HG03095 (cell line): ENCODE results near the gene BEST3.
"Not testable (repeated sequence)": the region's sequence is repeated elsewhere in the genome, so short reads cannot be mapped to it uniquely, and the experiment has no call there.

Experiments
- ATAC-seq: cut with Tn5 transposase; IDR thresholded peaks from one replicate; pipeline ENCODE4 v1.9.1; 2021; ENCODE audit warnings: moderate library complexity; ENCODE audit not compliant: unreplicated experiment

The BEST3 gene

DNA sequence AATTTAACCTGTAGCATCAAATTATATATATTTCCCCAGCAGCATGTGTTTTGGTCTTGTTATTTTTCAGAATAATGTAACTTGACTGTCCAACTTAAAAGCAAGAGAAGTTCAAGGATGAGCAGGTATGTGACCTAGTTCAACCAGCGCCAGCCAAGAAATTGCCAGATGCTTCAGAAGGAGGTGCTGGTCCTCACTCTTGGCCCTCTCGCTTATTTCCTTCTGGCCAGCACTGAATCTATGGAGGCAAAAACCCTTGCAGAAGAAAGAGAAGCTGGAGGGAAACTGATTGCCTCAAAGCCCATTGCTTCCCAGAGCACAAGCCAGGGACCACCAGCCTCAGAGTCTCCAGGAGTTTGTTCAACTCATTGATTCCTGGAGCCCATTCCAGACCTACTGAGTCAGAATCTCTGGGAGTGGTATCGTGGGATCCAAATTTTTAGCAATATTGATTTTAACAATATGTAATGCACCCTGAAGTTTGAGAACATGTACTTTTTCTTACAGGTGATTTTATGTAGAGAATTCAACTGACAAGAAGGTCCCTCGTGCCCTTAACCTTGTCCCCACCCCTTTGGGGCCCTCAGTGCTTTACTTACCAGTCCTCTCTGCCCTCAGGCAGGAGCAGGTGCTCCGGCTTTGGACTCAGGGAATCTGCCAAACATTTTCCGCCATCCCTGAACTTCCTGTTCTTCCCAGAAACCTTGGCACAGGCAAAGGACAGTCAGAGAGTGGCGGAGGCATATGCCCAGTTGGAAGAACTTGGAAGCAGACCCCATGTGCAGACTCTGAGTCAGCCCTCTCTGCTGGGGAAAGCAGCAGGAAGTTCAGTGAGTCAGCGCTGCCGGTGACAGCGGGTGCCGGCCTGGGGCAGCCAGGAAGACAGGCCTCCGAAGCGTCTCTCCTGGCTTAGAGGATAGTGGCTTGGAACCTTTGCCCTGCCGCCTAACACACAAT is 10.4 kb downstream of the BEST3 start:
- no peak for ATAC-seq

DNA sequence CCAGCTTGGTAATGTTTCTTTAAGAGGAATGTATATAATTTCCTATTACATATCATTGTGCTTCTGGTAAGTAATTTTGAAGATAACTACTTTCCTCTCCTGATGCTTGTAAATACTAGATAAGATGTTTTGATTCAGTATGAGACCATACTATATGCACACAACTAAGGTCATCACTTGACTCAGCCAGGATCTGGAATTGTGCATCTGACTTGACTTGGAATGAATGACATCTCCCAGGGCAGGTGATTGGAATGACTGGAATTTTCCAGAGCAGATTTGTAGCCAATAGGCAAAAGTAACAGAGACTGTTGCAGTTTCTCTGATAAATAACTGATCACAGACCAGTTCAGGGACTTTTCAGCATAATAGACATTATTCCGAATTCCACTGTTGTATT is 11.1 kb downstream of the BEST3 start:
- no peak for ATAC-seq

DNA sequence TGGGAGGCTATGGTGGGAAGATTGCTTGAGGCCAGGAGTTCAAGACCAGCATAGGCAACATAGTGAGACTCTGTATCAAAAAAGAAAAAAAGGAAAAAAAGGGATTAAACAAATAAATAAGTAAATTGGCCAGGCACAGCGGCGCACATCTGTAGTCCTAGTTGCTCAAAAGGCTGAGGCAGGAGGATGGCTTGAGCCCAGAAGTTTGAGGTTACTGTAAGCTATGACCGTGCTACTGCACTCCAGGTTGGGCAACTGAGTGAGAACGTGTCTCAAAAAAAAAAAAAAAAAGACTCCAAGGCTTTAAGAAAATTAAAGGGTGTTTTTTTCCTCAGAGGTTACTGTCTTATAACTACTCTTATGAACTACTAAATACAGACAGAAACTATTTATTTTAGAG is 11.7 kb downstream of the BEST3 start:
- ATAC-seq, result no peak

DNA sequence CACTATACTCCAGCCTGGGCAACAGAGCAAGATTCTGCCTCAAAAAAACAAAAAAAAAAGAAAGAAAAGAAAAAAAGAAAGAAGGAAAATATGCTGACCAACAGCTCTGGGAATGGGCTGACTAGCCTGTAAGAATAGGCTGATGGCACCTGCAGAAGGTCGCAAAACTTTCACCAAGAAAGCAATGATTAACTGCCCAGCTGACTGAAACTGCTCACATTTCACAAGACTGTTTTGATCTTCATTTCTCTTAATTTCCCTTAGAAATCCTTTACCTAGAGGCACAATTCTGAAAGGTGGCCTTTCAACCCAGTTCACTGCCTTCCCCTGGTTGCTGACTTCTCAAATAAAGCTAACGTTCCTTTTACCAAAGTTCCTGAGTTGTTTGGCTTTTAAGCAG is 12.4 kb downstream of the BEST3 start:
- peak; percentile 52 for ATAC-seq

DNA sequence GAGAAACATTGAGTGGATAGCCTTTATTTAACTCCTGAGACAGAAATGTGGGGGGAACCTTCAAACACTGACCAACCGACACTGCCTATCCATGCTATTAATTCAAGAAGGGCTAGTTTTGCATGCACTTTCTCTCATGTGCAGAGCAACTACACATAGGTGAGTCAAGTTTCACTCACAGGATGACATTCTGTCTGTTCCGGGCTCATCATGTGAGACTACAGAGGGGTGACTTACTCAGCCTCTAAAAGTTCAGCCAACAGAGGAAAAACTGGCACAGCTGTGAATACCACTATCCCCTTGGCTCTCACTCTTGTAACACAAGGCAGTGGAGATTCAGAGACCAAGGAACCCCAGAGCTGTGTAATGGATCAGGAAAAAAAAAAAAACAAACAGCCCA is 13.3 kb downstream of the BEST3 start:
- ATAC-seq, result peak; percentile 48

DNA sequence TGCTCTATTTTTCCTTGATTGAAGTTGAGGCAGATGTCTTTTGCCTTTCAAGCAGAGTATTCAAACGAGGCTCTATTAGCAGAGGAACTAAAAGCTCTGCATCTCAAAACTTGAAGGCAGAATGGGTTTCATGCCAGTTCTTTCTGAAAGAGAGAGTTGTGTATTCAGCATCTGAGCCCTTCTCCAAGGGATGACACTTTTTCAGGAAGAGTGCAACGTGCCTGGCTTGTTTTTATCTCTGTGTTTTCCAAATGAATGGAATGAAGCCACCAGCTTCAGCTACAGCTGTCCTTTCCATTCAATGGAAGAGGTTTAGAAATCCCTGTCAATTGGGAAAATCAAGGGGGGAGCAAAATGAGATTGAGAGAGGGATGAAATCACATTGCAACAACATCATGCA is 14.6 kb downstream of the BEST3 start:
- no peak for ATAC-seq

DNA sequence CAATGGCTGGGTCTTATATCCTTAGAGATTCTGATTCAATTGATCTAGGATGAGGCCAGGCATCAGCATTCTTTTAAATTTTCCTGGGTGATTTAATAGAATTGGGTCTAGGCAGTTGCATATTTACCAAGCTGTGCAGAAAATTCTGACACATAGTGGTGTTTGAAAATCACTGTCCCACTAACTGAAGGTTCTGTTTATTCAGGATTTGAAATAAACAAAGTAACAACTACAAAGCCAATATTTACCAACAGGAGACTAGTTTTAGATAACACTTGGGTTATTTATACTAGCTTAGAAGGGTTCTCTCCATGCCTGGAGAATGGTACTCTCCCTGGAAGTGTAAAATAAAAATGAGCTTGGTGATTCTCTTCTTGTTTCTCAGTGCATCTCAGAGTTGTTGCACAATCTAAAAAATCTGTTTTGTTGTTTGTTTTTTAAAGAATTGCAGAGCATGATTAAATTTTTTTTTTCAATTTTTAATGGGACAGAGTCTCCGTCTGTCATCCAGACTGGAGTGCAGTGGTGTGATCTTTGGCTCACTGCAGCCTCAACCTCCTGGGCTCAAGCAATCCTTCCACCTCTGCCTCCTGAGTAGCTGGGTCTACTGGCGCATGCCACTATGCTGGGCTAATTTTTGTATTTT is 16.9 kb downstream of the BEST3 start:
- no peak for ATAC-seq

DNA sequence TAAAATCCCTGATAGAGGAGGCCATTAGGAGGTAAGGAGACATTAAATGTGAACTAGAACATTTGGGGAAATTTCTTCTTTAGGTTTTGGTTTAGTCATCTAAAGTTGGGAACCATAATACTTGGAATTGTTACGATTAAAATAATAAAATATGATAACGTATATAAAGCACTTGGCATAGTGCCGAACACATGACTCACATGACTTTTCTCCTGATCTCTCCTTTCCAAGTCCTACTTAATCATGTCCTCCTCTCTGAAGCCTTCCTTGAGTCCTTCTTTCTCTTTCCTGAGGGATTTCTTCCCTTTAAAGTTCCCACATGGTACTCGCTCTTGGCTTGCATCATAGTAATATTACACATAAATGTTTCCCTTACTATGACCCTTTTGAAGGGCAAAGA is 20.0 kb downstream of the BEST3 start:
- ATAC-seq, result no peak

DNA sequence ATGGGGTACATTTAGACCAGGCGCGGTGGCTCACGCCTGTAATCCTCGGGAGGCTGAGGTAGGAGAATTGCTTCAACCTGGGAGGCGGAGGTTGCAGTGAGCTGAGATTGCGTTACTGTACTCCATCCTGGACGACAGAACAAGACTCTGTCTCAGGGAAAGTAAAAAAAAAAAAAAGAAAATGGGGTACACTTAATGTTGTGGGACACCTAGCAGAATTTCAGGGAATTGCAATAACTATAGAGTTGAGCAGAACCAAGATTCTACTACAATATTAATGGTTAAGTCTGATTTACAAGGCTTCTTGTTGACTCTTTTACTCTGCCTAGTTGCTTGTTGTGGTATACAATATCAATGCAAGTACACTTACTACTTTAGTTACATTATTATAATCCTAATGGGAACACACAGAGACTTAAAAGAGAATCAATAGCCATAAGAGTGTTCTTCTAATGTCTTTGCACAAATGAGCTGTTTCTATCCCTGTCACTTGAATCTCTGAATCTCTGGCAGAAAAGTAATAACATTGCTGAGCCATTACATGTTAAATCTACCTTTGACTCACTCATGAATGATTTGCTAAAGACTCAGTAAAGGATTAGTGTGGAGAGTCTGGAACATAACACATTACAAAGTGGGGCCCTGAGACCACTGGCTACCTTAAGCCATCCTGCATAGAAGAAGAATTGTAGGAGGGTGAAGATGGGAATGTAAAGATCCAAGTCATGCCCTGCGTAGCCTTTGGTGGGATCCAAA is 22.7 kb downstream of the BEST3 start:
- ATAC-seq, result no peak

DNA sequence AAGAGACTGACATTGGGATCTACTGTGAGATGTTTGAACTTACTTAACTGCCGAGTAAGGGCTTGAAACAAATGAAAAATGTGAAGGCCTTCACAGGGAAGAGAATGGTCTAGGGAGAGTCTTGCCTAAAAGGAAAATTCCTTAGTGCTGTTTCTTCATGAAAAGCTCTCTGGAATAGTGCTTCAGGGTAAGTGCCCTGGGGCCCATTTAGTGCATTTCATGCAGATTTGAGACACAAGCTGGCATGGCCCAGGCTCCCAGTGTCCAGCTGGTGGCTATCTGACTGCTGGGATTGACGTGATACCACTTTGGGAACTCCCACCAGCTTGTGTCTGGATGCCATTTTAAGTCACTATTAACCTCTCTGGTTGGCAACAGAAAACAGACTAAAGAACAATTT is 26.9 kb downstream of the BEST3 start:
- no peak for ATAC-seq

DNA sequence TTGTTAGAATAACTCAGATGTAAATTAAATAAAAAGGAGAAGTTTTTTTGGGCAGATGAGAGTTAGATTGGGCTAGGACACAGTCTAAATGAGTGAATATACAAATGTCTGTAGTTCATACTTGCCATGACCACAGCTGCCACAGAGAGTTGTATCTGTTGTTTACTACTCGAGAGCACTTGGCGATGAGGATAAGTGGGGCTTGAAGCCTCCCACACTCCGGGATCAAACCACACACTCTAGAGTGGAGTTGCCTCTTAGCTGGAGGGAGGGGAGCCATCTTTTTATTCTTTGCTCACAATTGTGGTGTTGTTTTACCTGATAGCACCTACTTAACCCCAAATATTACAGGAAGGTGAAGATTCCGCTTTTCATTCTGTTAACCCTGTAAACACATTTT is 27.5 kb downstream of the BEST3 start:
- no peak for ATAC-seq

DNA sequence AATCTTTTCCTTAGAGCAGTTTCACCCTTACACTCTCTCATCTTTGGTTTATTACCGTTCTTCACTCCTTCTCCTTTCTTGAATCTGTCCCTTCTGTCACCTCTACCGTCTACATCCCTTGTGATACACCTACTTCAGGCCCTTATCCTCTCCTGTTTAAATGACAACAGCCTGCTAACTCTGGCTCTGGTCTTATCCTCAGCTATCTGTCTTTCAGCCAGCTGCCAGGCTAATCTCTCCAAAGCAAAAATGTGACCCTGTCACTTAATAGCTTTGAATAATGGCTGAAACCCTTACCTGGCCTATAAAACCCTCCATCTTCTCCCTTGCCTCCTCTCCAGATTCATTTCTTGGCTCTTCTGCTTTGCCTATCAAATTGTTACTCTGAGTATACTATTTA is 32.3 kb downstream of the BEST3 start:
- no peak for ATAC-seq

DNA sequence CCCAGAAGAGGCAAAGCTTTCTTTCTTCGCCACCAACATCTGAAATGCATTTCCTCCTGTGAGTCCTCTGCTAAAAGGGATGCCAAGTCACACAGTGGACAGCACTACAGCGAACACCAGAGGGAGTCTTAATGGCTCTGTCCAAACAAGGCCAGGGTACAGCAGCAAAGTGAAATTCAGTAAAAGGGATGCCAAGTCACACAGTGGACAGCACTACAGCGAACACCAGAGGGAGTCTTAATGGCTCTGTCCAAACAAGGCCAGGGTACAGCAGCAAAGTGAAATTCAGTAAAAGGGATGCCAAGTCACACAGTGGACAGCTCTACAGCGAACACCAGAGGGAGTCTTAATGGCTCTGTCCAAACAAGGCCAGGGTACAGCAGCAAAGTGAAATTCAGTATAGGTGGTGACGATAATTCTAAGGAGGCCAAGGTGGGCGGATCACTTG is 34.1 kb downstream of the BEST3 start:
- not testable (repeated sequence) for ATAC-seq

DNA sequence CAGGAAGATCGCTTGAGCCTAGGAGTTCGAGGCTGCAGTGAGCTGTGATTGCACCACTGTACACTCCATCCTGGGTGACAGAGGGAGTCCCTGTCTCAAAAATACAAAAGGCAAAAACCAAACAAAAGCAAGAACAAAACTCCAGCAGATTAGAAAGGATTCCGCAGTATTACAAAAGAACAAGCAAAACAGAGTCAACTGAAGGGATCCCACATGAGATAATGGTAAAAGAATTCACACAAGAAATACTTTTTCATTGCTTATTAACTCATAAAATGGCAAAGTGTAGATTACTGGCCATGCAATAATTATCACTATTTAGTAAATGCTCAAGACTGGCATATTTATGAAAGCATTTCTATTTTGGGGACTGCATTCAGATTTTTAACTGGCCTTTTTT is 35.4 kb downstream of the BEST3 start:
- ATAC-seq, result no peak

DNA sequence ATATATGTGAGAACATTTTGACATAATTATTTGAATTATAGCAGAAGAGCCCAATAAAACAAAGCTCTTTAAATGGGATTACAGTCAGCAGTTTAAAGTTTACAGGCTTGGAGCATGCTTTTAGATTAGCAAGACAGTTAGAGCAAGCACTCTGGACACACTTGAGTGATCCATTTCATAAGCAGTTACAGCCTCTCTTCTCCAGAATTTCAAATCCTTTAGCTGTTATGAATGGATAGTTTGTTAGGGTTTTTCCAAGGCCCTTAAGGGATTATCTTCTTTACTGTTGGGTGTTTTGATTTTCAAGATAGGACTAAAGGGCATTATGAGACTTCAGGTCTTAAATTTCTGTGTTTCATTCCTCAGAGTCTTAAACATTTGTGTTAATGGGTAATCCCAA is 36.3 kb downstream of the BEST3 start:
- ATAC-seq, result no peak

DNA sequence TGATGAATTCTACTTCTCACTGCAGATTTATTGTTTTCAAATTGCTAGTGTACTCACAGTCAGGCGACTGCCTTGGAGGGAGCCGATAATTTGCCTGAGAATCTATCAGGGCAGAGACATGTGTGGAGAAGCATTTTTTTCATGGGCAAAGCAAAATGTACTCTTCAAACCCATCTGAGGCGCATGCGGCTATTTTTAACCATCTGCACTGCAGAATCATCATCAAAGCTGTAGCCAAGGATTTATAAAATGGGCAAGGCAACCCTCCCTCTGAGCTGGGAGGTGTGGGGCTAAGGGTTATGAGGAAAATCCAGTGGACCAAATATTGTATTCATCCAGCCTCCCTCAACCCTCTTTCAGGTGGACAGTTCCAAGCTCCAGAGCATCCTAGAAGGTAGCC is 37.7 kb downstream of the BEST3 start:
- no peak for ATAC-seq

DNA sequence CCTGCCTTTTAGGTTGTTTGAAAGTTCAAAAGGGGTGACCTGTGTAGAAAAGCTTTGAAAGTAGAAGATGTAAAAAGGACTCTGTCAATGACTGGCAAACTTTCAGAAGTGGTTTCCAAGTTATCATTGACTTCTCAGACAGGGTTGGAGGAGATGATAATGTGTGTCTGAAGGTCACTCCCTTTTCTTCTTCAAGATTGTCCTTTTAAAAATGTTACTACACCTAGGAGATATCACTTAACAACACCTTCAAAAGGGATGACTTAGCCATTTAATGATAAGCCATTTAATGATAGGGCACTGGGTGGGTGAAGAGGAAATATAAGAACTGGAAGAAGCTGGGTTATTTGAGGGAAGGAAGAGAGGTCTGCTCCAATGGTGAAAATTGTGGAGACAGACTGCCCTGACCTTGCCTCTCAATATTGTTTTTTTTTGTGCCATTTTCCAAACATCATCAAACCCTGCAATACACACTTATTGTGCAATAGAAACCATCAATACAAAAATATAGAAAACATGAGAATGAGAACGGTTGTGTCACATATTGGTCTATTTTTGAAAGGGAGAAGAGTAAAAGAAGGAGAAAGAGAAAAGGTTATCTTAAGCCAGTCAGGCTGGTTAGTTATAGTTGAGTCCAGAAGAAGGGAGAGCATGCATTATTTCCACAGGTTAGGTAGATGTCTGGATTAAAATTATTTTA is 38.8 kb downstream of the BEST3 start:
- ATAC-seq, result no peak

DNA sequence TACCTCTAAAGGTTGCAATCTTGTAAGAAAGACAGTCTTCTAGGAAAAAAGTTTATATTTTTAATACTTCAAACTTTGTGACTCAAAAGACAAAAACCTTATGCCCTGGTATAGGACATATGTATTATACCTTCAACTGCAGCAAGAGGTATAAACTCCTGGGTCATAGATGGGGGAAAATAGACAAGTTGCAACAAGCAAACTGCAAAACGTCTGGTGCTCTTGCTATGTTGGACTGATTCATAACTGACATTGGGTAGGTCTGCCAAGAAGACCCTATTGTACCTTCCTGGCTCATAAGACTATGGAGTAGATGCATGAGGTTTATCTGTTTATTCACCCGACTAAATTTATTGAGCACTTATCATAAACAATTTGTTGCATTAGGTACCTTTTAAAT is 40.9 kb downstream of the BEST3 start:
- no peak for ATAC-seq

DNA sequence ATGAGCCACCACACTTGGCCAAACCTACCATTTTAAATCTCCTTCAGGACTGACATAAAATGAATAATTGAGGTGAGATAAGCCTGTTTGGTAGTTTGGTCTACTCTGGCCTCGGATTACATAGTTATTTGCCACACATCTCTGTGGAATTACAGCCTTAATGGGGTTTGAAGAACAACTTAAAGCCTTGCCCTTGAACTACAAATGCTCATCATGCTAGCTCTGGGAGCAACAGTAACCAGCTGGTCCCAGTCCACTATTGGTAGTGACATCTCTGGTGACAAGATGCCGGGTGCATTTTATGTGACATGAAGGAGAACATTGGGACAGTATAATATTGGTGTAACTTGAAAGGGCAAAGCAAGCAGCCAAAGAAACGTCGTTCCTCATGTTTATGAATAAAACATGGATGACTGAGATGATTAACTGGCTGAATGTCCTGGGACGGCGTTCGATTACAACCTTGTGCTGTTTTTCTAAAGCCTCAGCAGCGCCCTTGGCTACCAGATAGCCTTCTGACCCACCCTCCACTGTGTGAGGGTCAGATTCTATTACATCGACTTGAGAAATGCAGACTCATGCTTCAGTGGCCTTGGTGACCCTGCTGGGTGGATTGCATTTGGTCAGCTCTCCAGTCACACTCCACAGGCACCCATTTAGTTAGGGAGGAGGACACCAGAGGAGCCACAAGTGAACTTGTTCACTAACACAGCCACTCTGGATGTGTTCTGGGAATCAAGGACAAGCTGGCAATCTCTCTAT is 41.5 kb downstream of the BEST3 start:
- ATAC-seq, result no peak

DNA sequence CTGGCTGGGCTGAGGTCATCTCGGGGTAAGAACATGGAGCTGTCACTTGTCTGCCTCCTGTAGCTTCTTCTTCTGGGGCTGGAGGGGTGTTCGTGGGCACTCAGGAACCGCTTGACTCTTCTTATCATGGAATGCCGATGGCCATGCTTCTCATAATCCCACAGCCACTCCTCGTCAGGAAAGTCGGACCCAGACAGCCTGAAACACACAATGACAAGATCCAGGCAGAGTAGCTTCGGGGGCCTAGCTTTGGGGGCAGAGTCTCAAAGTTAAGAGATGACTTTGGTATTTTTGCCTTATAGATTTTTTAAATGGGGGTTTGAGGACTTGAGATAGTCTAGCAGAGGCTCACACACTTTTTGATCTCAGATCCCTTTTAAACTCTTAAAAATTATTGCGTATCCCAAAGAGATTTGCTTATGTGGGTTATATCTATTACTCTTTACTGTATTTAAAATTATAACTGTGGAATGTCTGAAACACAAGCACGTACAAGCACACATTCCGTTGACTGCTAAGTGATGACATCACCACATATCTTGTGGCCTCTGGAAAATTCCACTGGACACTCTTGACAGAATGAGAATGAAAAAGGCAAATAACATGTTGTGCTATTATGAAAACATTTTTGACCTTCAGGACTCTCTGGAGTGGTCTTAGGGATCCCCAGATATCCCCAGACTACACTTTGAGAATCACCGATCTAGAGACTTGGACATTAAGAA is 43.3 kb downstream of the BEST3 start:
- no peak for ATAC-seq
